ENCODE measurements around the gene NEURL1B. TPM values are rescaled to one million over a fixed set of nuclear protein-coding genes. Genes with fewer than 3 reads are reported as not detected.

The NEURL1B gene
- total and polyA plus RNA-seq, 2 experiments from 2014 or later, result 0.13 to 1.8 TPM

DNA sequence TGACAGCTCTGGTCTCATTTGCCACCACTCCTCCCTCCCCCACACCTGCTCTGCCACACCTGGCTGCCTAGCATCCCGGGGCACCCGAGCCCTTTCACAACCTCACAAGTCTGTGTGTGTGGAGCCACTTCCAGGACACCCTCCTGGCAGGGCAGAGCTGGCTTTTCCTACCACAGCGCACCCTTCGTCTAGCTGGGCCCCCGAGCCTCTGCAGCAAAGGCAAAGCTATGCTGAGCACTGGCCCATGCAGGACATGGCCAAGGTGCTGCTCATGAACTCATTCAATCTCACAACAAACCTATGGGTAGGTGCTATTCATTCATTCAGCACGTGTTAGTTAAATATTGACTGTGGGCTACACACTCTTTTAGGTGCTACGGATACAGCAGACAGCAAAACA, 86.5 kb downstream of the NEURL1B start:
- Histone ChIP-seq H3K9ac (no peak overlapping the region), H3K4me2 (ENCODE audit: unreplicated experiment) (no peak overlapping the region), H2AFZ (no peak overlapping the region), H3F3A (ENCODE audit: insufficient read depth) (peaks cover 13% of the 10 kb centered on the region), H3K4me3 (no peak overlapping the region), H4K20me1 (ENCODE audit: insufficient read depth) (no peaks in the 10 kb centered on the region), H3K27me3 (replicated peaks; ENCODE audit: insufficient read depth) (no peaks in the 10 kb centered on the region), H3K27ac (no peak overlapping the region), H3K9me3 (ENCODE audit: low read depth) (no peaks in the 10 kb centered on the region), H3K36me3 (ENCODE audit: low read depth) (no peaks in the 10 kb centered on the region), H3K4me1 (ENCODE audit: insufficient read depth) (peaks cover 7% of the 10 kb centered on the region), H3K79me2 (ENCODE audit: insufficient read depth) (no peaks in the 10 kb centered on the region), H3K9me2 (ENCODE audit: insufficient read depth) (no peaks in the 10 kb centered on the region)
- in situ Hi-C loops (cut with MboI), result no loop called here
- TF ChIP-seq EZH2phosphoT487 (IDR thresholded peaks at IDR 0.05; ENCODE audit: insufficient read depth, low read depth) (no peak), EZH2 (IDR thresholded peaks at IDR 0.05; ENCODE audit: insufficient read depth, poor library complexity, severe bottlenecking) (no peak)
- WGBS, 2 experiments (ENCODE audit: low coverage in 1 of 2, low lambda C conversion rate in 2 of 2, missing lambda C conversion rate in 2 of 2), result 82 to 84% methylated on average over 7 of the region's 7 CpGs
- no peak for DNase-seq

DNA sequence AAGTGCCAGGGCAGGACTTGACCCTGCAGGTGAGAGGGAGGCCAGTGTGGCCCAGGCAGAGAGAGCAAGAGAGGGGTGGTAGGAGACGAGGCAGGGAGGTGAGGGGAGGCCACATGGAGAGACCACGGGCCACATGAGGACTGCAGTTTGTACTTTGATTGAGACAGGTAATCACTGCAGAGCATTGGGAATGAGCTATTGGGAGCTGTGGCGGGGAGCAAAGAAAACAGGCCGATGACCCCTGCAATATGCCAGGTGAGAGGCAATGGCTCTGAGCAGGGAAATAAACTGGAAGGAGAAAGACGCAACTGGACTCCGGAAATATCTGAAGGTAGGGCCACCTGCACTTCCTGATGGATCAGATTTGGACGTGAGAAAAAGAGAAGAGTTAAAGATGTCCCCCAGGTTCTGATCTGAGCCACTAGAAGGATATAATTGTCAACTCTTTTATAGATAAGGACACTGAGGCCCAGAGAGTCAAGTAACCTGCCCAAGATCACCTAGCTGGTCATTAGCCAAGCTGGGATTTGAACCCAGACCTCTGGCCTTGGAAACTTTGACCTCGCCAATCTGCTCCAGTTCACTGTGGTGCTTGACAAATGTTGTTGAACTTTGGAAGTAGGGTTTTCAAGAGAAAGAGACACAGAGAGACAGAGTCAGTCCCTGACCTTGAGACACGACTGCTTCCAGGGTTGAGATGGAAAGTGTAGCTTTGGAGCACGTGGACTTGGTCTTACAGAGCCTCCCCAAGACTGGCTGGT, 87.6 kb downstream of the NEURL1B start:
- Histone ChIP-seq H3K9me3 (ENCODE audit: low read depth) (no peaks in the 10 kb centered on the region), H3K9me2 (ENCODE audit: insufficient read depth) (no peaks in the 10 kb centered on the region), H3K36me3 (ENCODE audit: low read depth) (no peaks in the 10 kb centered on the region), H3K79me2 (ENCODE audit: insufficient read depth) (no peaks in the 10 kb centered on the region), H3K9ac (no peak overlapping the region), H4K20me1 (ENCODE audit: insufficient read depth) (no peaks in the 10 kb centered on the region), H3F3A (ENCODE audit: insufficient read depth) (peaks cover 17% of the 10 kb centered on the region), H3K4me2 (ENCODE audit: unreplicated experiment) (no peak overlapping the region), H3K4me3 (no peak overlapping the region), H3K27ac (no peak overlapping the region), H3K27me3 (replicated peaks; ENCODE audit: insufficient read depth) (no peaks in the 10 kb centered on the region), H3K4me1 (ENCODE audit: insufficient read depth) (peaks cover 16% of the 10 kb centered on the region), H2AFZ (no peak overlapping the region)
- in situ Hi-C loops (cut with MboI), result no loop called here
- DNase-seq, result no peak
- TF ChIP-seq EZH2phosphoT487 (IDR thresholded peaks at IDR 0.05; ENCODE audit: insufficient read depth, low read depth) (no peak), EZH2 (IDR thresholded peaks at IDR 0.05; ENCODE audit: insufficient read depth, poor library complexity, severe bottlenecking) (no peak)
- 91% methylated on average over 10 of the region's 10 CpGs for WGBS, 2 experiments (ENCODE audit: low coverage in 1 of 2, low lambda C conversion rate in 2 of 2, missing lambda C conversion rate in 2 of 2)

DNA sequence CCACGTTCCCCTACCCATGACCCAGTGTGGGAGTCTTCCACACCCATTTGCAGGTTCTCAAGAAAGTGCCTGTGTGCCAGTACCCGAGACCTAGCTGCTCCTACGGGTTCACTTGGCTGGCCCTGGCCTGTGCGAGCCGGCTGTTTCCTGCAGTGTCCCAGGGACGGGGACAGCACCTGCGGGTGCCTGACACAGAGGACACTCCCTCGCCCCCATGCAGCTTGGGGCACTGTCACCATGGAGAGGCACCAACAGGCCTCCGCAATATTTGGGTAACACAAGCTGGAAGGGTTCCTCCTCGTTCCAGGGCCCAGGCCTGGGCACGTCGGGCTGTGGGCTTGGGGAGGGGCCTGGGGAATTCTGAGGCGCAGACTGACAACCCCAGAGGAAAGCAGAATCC, 88.5 kb downstream of the NEURL1B start:
- in situ Hi-C loops (cut with MboI), result no loop called here
- no peak overlapping the region for H3K27ac ChIP-seq
- H3K9me2 ChIP-seq (ENCODE audit: insufficient read depth), result no peaks in the 10 kb centered on the region
- H4K20me1 ChIP-seq (ENCODE audit: insufficient read depth), result no peaks in the 10 kb centered on the region
- H3K27me3 ChIP-seq (replicated peaks; ENCODE audit: insufficient read depth), result no peaks in the 10 kb centered on the region
- H3K4me3 ChIP-seq, result no peak overlapping the region
- H3K4me1 ChIP-seq (ENCODE audit: insufficient read depth), result peaks cover 22% of the 10 kb centered on the region
- H3K9me3 ChIP-seq (ENCODE audit: low read depth), result no peaks in the 10 kb centered on the region
- peaks cover 25% of the 10 kb centered on the region for H3F3A ChIP-seq (ENCODE audit: insufficient read depth)
- no peak overlapping the region for H3K9ac ChIP-seq
- no peaks in the 10 kb centered on the region for H3K36me3 ChIP-seq (ENCODE audit: low read depth)
- no peak for DNase-seq
- H3K4me2 ChIP-seq (ENCODE audit: unreplicated experiment), result no peak overlapping the region
- H2AFZ ChIP-seq, result no peak overlapping the region
- no peaks in the 10 kb centered on the region for H3K79me2 ChIP-seq (ENCODE audit: insufficient read depth)
- TF ChIP-seq EZH2 (IDR thresholded peaks at IDR 0.05; ENCODE audit: insufficient read depth, poor library complexity, severe bottlenecking), result no peak
- TF ChIP-seq EZH2phosphoT487 (IDR thresholded peaks at IDR 0.05; ENCODE audit: insufficient read depth, low read depth), result no peak
- WGBS, 2 experiments (ENCODE audit: low coverage in 1 of 2, low lambda C conversion rate in 2 of 2, missing lambda C conversion rate in 2 of 2), result 92 to 99% methylated on average over 11 to 13 of the region's 13 CpGs

DNA sequence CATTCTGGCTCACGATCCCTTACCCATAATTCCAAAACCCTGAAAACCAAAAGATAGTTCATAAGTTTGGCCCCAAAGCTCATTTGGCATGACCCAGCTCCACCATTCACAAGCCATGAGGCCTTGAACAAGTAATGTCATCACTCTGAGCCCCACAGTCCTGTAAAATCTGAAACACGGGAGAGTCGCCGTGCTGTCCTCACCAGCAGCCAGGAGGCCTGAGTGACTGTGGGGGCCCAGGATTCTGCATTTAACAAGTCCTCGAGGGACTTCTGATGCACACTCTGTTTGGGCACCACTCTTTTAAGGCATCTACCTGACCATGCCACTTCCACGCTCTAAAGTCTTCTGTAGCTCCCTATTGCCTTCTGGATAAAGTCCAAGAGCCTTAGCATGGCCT, 89.2 kb downstream of the NEURL1B start:
- peaks cover 27% of the 10 kb centered on the region for H3K4me1 ChIP-seq (ENCODE audit: insufficient read depth)
- WGBS, 2 experiments (ENCODE audit: low coverage in 1 of 2, low lambda C conversion rate in 2 of 2, missing lambda C conversion rate in 2 of 2), result 96 to 98% methylated on average over 6 of the region's 6 CpGs
- peaks cover 30% of the 10 kb centered on the region for H3F3A ChIP-seq (ENCODE audit: insufficient read depth)
- H3K27ac ChIP-seq, result no peak overlapping the region
- H3K79me2 ChIP-seq (ENCODE audit: insufficient read depth), result no peaks in the 10 kb centered on the region
- no peak overlapping the region for H3K4me3 ChIP-seq
- no peak overlapping the region for H3K4me2 ChIP-seq (ENCODE audit: unreplicated experiment)
- DNase-seq, result no peak
- no peaks in the 10 kb centered on the region for H3K27me3 ChIP-seq (replicated peaks; ENCODE audit: insufficient read depth)
- no peaks in the 10 kb centered on the region for H3K36me3 ChIP-seq (ENCODE audit: low read depth)
- in situ Hi-C loops (cut with MboI), result no loop called here
- no peaks in the 10 kb centered on the region for H3K9me2 ChIP-seq (ENCODE audit: insufficient read depth)
- H2AFZ ChIP-seq, result no peak overlapping the region
- TF ChIP-seq EZH2phosphoT487 (IDR thresholded peaks at IDR 0.05; ENCODE audit: insufficient read depth, low read depth) (no peak), EZH2 (IDR thresholded peaks at IDR 0.05; ENCODE audit: insufficient read depth, poor library complexity, severe bottlenecking) (no peak)
- H3K9ac ChIP-seq, result no peak overlapping the region
- no peaks in the 10 kb centered on the region for H4K20me1 ChIP-seq (ENCODE audit: insufficient read depth)
- no peaks in the 10 kb centered on the region for H3K9me3 ChIP-seq (ENCODE audit: low read depth)
